Activated effector memory CD4-positive, alpha-beta T cell treated with anti-CD3 and anti-CD28 coated beads, Interleukin-2, amount 50 U/mL, for 16 hours (primary cell): ENCODE measurements around the gene NCKAP5.
"Not testable (repeated sequence)": the region's sequence is repeated elsewhere in the genome, so short reads cannot be mapped to it uniquely, and the experiment has no call there.

Source experiments
- DNase-seq: peaks from one replicate; pipeline ENCODE4 v3.0.0-alpha.2; 2020

Gene NCKAP5

DNA sequence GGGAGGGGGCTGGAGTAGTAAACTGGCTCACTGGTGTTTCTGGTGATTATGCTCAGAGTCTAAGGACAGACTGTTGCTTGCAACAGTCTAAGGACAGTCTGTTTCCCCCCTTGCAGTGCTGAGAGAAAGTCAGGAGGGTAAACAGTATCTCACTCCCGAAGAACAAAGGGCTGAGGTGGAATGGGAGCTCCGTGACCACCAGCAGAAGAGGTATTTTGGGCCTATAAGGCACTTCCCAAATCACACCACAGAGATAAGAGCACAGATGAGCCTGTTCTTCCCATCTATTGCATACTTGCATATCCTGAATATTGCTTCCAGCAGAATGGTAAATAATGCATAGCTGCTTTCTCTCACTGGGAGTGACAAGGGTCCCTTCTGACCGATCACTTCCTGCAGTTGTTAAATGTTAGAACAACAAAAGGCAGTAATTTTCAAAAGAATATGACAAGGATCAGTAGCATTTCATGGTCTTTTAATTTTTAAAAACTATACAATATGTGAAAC lies 737.9 kb downstream of the NCKAP5 start:
- no peak for DNase-seq

DNA sequence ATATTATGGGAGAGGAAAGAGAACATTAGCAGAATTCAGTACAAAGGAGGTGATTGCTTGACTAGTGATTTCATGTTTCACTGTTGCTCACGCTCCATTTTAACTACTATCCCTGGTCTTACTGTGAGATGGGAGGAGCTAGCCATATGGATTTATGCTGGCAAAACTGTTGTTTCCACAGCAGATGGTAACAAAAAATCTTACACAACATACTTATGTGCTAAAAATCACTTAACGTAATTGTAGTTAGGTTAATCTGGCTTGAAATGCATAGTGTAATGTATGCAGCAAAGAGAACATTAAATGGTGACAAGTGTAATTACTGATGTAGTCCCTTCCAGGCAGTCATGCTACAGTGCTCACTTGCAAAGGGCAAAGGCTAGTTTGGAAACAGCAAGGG lies 742.7 kb downstream of the NCKAP5 start:
- DNase-seq = no peak

DNA sequence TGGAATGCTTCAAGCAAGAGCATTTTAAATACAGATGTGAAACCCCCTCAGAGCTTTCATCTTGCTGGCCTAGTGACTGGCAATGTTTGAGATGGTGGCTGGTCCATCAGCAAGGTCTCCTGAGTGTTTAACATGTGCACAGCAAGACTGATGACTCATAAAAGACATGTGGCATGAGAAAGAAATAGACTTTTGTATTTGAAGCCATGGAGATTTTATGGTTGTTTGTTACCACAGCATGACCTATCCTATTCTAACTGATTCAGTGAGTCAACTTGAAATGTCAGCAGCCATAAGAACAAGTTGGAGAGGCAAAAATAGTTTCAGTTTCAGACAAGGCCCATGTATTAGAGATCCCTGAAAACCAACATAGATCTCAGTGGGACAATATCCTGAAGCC lies 743.5 kb downstream of the NCKAP5 start:
- no peak for DNase-seq

DNA sequence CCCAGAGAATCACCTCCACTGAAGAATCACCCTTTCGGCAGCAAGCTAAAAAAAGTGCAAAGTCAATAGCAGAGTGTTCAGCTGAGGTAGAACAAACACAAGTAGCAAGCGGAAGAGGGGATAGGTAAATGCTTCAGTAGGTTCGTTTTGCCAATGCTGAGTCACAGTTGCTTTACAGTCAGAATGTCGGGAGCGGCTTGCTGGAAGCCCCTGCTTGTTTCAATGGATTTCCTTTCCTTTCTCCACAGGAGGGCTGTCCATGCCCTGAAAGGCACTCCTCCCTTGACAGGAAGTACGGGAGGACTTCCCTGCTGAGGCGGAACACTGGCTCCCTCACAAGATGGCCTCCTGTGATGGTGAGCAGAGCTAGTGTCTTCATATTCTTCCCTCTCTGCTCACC lies 752.0 kb downstream of the NCKAP5 start:
- DNase-seq = no peak

DNA sequence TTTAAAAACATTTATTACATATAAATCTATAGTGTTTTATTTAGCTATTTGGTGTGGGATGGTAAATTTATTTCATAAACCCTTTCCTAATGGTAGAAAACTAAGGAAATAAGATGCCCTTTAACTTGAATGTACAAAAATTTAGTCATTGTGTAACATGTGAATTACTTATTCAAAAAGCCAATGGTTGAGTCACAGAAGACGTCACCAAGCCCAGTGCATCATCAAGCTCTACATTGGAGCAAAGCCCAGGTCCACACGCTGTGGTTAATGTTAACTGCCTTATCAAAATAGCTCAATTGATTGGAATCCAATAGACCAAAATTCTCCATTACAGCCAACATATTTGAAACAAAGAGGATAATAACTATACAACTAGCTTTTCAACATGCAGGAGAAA lies 752.7 kb downstream of the NCKAP5 start:
- no peak for DNase-seq

DNA sequence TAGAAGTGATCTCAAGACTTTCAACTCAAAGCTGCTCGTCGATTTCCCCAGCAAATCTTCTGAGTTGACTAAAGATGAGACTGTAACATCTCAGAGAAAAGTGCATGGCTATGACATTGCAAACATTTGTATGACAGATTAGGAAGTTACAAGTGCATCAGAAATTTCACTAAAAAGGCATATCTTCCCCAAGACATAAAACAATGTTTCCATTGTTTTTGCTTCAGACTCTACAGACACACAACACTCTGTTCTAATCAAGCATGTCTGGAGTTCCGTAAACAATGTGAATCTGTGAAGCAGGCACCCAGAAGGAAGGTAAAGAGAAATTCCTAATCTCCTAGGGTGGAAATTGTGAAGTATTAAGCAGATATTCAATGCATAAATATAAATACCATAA lies 753.6 kb downstream of the NCKAP5 start:
- DNase-seq = no peak

DNA sequence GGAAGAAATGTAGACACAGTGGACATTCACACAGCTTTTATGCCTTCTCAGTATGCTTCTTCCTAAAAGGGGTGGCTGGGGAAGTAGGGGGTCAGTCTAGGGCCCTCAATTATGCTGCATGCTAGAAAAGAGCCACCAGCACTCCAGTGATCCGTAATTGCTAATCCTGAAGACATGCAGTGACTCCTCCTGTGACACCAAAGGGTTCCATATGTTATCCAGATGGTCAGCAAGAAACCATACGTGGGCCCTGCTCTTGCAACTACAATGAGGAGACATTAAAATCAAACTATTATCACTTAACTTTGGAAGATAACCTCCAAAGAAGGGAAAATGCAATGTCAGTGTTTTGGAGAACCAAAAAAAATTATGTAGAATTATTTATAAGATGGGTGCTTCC lies 754.8 kb downstream of the NCKAP5 start:
- no peak for DNase-seq

DNA sequence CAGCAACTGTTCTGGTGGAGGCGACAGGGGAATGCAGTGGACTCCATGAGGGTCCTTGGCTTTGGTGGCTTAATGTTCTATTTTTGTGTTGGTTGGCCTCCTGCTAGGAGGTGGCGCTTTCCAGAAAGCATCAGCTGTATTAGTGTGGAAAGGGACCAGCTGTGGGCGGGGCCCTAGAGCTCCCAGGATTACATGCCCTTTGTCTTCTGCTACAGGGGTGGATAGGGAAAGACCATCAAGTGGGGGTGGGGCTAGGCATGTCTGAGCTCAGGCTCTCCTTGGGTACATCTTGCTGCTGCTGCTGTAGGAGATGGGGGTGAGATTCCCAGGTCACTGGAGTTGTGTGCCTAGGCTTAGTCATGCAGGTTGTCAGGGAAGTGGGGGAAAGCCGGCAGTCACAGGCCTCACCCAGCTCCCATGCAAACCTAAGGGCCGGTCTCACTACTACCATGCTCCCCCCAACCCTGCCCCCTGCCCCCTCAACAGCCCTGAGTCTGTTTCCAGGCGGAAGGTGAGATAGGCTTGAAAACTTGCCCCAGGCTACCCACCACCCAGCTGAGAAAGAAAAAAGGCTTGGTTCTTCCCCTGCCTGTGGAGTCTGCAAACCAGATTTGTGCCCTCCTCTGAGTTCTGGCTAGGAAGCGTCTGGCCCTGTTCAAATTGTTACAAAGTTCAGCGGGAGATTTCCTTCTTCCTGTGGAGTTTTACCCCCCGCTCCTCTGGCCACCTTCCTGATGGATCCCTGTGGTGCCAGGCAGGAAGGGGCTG lies 756.9 kb downstream of the NCKAP5 start:
- no peak for DNase-seq

DNA sequence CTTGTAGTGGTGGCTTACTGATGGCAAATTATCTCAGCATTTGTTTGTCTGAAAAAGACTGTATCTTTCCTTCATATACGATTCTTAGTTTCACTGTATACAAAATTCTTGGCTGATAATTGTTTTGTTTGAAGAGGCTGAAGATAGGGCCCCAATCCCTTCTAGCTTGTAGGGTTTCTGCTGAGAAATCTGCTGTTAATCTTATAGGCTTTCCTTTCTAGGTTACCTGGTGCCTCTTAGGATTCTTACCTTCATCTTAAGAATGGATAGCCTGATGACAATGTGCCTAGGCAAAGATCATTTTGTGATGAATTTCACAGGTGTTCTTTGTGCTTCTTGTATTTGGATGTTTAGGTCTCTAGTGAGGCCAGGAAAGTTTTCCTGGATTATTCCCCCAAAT lies 758.3 kb downstream of the NCKAP5 start:
- not testable (repeated sequence) for DNase-seq

DNA sequence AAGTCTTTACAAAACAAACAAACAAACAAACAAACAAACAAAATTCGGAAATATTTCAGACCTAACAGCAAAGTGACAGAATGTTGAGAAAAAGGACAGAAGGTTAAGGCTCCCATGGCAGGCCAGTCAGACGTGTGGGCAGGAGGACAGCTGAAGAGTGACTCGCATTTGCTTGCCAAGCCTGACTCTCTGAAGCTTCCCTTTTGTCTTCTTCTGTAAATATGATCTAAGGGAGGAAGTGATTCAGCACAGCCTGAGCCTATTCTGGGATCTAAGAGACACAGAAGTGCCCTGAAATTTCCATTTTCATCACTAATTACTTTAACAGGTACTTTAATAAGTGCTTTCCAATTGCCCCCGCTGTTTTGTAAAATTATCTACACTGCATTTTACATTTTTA lies 764.2 kb downstream of the NCKAP5 start:
- DNase-seq = no peak

DNA sequence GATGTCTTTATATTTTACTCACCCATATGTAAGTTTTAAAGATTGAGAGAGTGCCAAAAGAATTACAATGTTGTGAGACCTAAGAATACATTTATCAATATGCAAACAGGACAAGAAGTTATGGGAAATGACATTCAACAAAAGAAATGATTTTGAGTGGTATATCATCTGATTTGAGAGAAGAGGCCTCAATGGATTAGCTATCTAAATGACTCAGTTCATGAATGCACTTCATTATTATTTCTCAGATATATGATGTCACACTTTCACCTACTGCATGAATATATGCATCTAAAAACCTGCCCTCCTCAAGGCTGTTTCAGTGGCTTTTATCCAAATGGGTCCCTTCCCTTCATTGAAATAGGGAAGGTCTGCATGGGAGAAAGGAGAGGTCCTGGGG lies 769.9 kb downstream of the NCKAP5 start:
- no peak for DNase-seq

DNA sequence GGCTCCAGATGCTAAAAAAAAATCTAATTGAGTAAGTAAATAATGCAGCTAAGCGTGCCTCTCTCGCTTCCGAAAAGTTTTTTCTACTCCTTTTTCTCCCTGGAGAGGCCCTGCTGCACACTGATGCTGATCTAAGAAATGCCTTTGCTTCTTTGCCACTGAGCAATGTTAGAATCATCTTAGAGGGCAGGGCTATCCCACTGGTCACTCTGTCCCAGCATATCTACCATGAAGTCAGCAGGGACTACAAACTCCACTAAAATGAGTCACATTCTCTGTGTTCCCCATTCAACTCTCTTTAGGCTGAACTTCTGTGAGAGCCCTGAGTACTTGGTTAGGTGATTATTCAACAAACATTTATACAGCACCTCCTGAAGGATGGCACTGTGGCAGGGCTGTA lies 770.7 kb downstream of the NCKAP5 start:
- no peak for DNase-seq

DNA sequence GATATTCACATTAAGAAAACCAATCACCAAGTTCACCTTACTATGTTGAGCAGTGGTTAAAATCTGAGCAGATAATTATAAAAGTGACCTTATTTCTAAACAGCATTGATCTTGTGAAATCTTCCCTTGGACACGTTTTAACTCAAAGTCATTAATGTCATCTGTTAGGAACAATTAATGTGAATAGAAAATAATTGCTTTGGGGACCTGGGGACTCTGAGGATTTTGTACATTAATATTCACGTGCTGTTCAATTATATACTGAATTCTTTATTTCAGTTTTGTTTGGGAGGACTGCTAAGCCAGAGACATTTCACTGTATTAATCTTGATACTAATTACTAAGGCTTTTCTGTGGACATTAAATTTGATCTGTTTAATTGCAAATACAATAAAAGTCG lies 771.2 kb downstream of the NCKAP5 start:
- DNase-seq = no peak

DNA sequence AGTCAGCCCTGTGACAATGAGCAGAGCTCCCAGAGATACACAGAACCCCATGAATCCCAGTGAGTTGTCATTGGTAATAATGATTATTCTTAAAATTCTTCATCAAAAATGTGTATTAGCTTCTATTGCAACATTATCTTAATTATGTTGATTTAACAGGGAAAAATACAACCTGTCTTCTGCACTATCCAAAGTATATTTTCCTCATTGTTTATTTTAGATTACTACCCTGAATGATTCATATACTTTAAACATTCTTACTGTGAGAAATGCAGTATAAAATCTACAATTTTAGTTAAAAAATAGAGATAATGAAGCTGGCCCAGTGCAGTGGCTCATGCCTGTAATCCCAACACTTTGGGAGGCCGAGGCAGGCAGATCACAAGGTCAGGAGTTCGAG lies 773.0 kb downstream of the NCKAP5 start:
- no peak for DNase-seq

DNA sequence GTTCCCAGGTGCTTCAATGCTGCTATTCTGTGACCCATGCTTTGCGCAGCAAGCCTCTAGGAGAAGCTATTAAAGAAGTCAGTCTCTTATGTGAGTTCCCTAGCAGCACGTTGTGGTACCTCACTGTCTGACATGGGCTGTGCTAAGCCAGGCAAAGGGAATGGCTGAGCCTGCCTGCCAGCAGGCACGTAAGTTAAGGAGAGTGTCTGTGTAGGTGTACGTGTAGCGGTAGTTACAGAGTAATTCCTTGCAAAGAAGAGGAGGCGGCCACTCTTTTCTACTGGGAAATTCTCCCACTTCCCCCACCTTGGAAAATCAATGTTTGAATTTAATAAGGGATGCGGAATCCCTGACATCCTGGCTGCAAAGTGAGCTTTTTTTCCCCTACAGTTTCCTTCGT lies 774.7 kb downstream of the NCKAP5 start:
- no peak for DNase-seq

DNA sequence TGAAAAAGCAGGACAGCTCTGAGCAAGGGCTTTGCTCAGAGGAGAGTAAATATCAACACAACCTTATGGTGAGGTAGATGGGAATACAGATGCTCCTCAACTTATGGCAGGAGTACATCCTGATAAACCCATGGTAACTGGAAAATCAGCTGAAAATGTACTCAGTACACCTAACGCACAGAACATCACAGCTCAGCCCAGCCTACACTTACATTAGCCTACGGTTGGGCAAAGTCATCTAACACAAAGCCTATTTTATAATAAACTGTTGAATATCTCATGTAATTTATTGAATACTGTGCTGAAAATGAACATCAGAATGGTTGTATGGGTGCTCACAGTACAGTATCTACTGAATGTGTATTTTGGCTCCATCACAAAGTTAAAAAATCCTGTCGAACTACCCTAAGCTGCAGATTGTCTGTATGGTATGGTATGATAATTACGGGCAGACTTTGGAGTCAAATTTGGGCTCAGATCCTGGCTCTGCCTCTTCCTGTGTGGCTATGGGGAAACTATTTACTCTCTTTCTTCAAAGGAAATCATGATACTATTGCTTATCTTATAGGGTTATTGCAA lies 778.0 kb downstream of the NCKAP5 start:
- no peak for DNase-seq

DNA sequence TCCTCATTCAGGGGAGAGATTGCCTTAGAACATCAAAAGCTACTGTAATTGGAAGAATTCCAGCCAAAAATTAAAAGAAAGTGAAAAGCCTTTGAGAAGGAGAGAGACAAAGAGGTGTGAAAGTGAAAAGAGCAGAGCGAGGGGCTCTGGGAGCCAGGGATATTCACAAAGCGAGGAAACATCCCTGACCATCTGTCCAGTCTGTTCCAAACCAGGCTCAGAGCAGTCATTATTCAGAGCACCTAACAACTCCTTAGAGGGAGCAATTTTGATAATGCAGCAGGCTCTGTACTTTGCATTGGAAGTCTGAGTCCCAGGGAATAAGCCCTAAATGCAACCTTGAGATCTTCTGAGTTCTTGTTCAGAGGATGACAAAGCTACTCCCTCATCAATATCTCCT lies 779.2 kb downstream of the NCKAP5 start:
- DNase-seq = no peak

DNA sequence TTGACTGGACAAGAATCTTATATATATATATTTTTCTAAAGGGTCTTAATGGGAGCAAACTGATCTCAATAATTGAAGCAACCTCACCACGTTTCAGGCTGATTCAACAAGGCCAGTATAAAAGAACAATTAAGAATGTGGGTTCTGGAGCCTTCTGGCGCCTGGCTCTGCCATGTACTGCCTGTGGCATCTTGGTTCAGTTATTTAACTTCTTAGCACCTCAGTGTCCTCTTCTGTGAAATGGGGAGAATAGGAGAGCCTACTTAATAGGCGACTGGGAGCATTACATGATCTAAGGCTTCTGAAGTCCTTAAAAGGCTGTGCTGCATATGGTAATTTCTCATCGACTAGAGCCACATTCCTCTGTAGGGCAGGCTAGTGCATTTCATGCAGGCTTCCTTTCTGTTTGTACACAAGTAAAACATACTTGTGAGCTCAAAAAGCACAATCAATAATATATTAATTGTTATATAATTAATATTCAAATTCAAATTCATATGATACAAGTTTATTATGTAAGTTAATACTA lies 779.9 kb downstream of the NCKAP5 start:
- DNase-seq = no peak

DNA sequence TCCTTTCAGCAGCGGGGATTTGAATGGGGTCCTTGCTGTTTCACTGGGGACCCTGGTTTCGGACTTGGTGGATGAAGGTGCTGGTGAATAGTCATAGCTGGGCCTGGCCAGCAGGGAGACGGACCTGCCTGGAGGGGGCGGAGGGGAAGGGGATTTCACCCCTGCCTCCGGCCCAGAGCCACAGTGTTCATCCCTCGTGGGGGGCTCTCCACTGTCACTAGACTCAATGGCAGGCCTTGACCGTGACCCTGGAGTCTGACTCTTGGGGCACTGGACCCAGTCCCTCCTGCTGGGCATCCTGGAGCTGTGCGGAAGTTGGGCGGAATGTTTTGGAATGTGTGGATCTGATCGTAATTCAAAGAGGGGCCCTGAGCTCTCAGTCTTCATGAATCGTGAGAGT lies 784.4 kb downstream of the NCKAP5 start:
- no peak for DNase-seq

DNA sequence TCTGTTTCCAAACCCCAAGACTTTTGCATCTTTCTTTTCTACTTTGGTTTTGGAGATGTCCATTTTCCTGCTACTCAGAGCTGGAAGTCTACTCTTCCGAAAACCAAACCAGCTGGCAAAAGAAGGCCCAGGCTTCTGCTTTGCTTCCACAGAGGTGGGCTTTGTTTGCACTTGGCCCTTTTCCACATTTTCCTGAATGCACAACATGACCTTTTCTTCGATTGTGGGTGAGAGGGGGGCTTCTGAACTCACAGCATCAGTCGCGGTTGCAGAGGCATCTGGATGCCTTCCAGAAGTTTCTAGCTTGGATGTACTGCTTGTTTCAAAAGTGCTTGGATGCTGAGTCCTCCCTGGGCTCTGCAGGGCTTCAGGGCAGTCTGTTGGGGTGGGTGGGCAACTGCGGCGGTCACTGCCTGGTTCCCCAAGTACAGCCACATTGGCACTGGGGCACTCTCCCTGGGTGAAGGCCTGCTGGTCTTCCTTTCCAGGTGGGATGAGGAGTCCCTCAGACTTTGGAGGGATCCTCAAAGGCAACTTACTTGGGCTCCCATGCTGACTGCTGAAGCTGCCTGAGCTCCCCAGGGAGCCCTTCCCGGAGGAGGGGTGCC lies 786.0 kb downstream of the NCKAP5 start:
- no peak for DNase-seq

DNA sequence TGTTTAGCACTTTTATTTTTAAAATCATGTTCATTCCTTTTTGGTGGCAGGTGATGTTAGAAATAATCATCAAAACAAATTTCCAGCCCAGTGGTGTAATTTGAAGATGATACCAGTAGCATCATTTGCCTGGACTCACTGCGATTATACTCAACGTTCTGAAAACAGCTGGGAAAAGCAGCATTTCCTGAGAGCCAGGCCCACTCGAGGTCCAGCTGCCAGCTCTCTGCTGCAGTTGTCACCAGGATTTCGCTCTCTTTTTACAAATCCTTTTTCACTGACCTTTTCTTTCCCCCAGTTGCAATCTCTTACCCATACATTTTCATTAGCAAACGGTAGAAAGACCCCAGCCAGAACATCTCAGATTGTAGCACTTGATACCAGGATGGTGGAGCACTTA lies 787.6 kb downstream of the NCKAP5 start:
- no peak for DNase-seq

DNA sequence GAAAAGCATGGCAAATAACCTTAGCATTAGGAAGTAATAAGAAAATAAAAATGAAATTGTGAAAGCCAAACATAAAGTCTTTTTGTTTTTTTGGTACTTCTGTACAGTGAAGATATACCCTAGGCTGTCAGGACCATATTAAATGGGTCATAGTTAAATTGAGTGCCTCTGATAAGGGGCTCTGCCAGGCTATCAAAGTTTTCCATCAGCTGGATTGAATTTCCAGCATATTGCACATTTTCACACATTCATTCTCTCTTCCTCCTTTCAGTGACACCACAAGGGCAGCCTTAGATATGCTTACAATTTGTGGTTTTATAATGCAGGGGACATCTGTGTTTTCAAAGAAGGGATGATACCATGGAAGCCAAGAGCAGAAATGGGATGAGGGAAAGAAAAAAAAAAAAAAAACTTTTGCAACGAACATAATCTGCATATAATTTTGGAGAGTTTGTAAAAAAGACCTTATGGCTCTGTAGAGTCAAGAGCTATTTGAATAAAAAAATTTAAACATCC lies 789.0 kb downstream of the NCKAP5 start:
- DNase-seq = no peak

DNA sequence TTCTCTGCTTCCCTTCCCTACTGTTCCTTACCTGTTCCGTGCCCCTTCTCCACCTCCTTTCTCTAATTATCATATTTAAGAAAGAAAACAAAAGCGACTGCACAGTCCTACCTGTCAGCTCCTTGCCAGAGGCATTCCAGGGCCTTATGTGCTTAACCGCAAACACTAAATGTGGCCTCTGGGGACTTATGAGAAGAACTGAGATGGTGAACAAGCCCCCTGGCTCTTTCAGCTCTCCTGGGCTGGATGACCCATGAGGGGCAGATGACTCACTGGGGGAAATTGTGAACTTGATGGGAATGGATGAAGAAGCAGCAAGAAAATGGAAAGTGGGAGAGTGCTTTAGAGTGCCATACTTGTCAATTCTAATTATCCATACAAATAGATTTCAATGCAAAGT lies 792.0 kb downstream of the NCKAP5 start:
- no peak for DNase-seq

DNA sequence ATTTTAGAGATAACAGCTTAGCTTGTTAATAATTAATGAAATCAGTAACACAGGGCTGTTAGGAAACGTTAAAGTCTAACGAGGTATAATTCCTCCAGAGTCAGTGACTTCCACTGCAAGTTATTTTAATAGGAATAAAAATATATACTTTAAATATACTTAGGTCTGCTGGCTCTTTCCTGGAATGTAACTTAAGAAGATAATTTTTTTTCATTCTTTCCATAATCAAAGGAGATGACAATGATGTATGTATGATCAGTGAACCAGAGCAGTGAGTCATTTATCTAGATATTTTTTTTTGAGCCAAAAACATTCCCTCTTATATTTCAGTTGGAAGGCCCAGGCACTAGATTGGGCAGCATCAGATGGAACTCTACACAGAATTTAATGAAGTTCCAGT lies 794.1 kb downstream of the NCKAP5 start:
- DNase-seq = no peak
